SK-N-SH treated with all-trans-retinoic acid at 6 μM for 48 hours (cell line): Measurements from ENCODE around the gene CLDN20.

Experiments used
- CSRNP3 ChIP-seq: fragments of 250-450 bp; sonication (Bioruptor Pico); IDR thresholded peaks from 2 replicates; pipeline ENCODE4 v1.5.1; 2021; ENCODE audit warnings: mild to moderate bottlenecking, moderate library complexity
- ISL1 ChIP-seq: fragments of 250-450 bp; sonication (Bioruptor Pico); IDR thresholded peaks from 2 replicates; pipeline ENCODE4 v2.1.2; 2022; ENCODE audit warnings: mild to moderate bottlenecking, moderate library complexity
- OSR1 ChIP-seq: fragments of 250-450 bp; sonication (Bioruptor Pico); IDR thresholded peaks from 2 replicates; pipeline ENCODE4 v1.8.0; 2022; ENCODE audit warnings: moderate library complexity, mild to moderate bottlenecking, inconsistent platforms
- PATZ1 ChIP-seq: fragments of 250-450 bp; sonication (Bioruptor Pico); IDR thresholded peaks from 2 replicates; pipeline ENCODE4 v1.8.0; 2020; ENCODE audit warnings: mild to moderate bottlenecking, moderate library complexity, borderline replicate concordance
- POU6F1 ChIP-seq: fragments of 250-450 bp; sonication (Bioruptor Pico); IDR thresholded peaks from 2 replicates; pipeline ENCODE4 v1.8.0; 2021; ENCODE audit warnings: low read depth, mild to moderate bottlenecking, moderate library complexity, borderline replicate concordance
- PPARA ChIP-seq: fragments of 250-450 bp; sonication (Bioruptor Pico); IDR thresholded peaks from 2 replicates; pipeline ENCODE4 v1.5.0; 2020; ENCODE audit warnings: mild to moderate bottlenecking, borderline replicate concordance
- RARB ChIP-seq: fragments of 250-450 bp; sonication (Bioruptor Pico); IDR thresholded peaks from 2 replicates; pipeline ENCODE4 v1.8.0; 2021; ENCODE audit warnings: mild to moderate bottlenecking, moderate library complexity
- TOX ChIP-seq: fragments of 250-450 bp; sonication (Bioruptor Pico); IDR thresholded peaks from 2 replicates; pipeline ENCODE4 v1.8.0; 2021; ENCODE audit warnings: mild to moderate bottlenecking, moderate library complexity, borderline replicate concordance
- ZFP3 ChIP-seq: fragments of 250-450 bp; sonication (Bioruptor Pico); IDR thresholded peaks from 2 replicates; pipeline ENCODE4 v1.5.0; 2020; ENCODE audit warnings: mild to moderate bottlenecking, moderate library complexity
- ZFP30 ChIP-seq: fragments of 450-650 bp; formaldehyde crosslinking; IDR thresholded peaks from 2 replicates; pipeline ENCODE4 v1.5.0; 2022; ENCODE audit warnings: mild to moderate bottlenecking, moderate library complexity
- ZNF565 ChIP-seq: fragments of 450-650 bp; formaldehyde crosslinking; conservative IDR thresholded peaks from 2 replicates; pipeline ENCODE4 v1.5.0; 2020; ENCODE audit warnings: low read depth, mild to moderate bottlenecking, moderate library complexity
- ZNF70 ChIP-seq: fragments of 450-650 bp; formaldehyde crosslinking; IDR thresholded peaks from 2 replicates; pipeline ENCODE4 v1.5.0; 2020; ENCODE audit warnings: mild to moderate bottlenecking, moderate library complexity
- ZNF8 ChIP-seq: fragments of 450-650 bp; formaldehyde crosslinking; IDR thresholded peaks from 2 replicates; pipeline ENCODE4 v1.5.0; 2020; ENCODE audit warnings: mild to moderate bottlenecking, moderate library complexity

GRCh38 chr6:155263373-155264063 lies at the start of gene CLDN20:
- TF ChIP-seq CSRNP3 (no peak), ZNF565 (CRISPR knock-in tag) (no peak), ZFP3 (no peak), TOX (CRISPR knock-in tag) (no peak), ZNF8 (CRISPR knock-in tag) (no peak), ISL1 (CRISPR knock-in tag) (no peak), PATZ1 (no peak), PPARA (no peak), RARB (CRISPR knock-in tag) (no peak), POU6F1 (CRISPR knock-in tag) (no peak), ZNF70 (no peak), ZFP30 (CRISPR knock-in tag) (no peak), OSR1 (CRISPR knock-in tag) (no peak)
